Right atrium auricular region (tissue), 2 donors: Measurements from ENCODE around the gene ITGB5. TPM values are rescaled to one million over a fixed set of nuclear protein-coding genes. Genes with fewer than 3 reads are reported as not detected.
"Not testable (repeated sequence)": the region's sequence is repeated elsewhere in the genome, so short reads cannot be mapped to it uniquely, and the experiment has no call there.

ENCODE experiments used
- DNase-seq: peaks from one replicate; pipeline ENCODE4 v3.0.0-alpha.2; 2019; ENCODE audit warnings: low spot score
- H3K27ac ChIP-seq, 2 donors: fragments of 200-600 bp; sonication (generic); 1 replicate in 1 of 2; 2 replicates in 1 of 2; pipeline ENCODE4 v1.5.1; 2016 to 2019
- H3K27me3 ChIP-seq, 2 donors: fragments of 200-600 bp; sonication (generic); one replicate each; pipeline versions ENCODE4 v1.5.1 to v1.6.0; 2017 to 2019
- H3K36me3 ChIP-seq: fragments of 200-600 bp; sonication (generic); one replicate; pipeline ENCODE4 v1.5.1; 2016
- H3K4me1 ChIP-seq, 2 donors: fragments of 200-600 bp; sonication (generic); one replicate each; pipeline versions ENCODE4 v1.5.1 to v1.6.0; 2017 to 2019
- H3K4me3 ChIP-seq, 2 donors: fragments of 200-600 bp; sonication (generic); 1 replicate in 1 of 2; 2 replicates in 1 of 2; pipeline ENCODE4 v1.5.1; 2017 to 2019; ENCODE audit warnings: mild to moderate bottlenecking in 1 of 2, moderate library complexity in 1 of 2
- H3K9me3 ChIP-seq, 2 donors: fragments of 200-600 bp; sonication (generic); one replicate each; pipeline ENCODE4 v1.5.1; 2019
- CTCF ChIP-seq, 2 donors: fragments of 200-600 bp; sonication (generic); IDR thresholded peaks; one replicate each; pipeline ENCODE4 v1.5.1; 2019; ENCODE audit warnings: antibody characterized with exemption in 2 of 2
- total RNA-seq, 2 donors: library from RNA; depleted of rRNA; stranded (reverse); fragments of >200 nt; gene quantifications; one replicate each; pipeline ENCODE4 v1.1.0, GENCODE V29; 2016

ITGB5 gene
- total RNA-seq, 2 donors from 2014 or later, result 84.0 to 182 TPM

GRCh38 chr3:124751501-124751900 lies 135.7 kb downstream of the ITGB5 start:
- DNase-seq, result no peak
- Histone ChIP-seq H3K36me3 (no peaks in the 10 kb centered on the region), H3K27me3 (no peaks in the 10 kb centered on the region), H3K4me1 (no peaks in the 10 kb centered on the region), H3K9me3 (no peaks in the 10 kb centered on the region), H3K4me3 (no peak overlapping the region), H3K27ac (no peak overlapping the region)
- no peak for TF ChIP-seq CTCF (IDR thresholded peaks at IDR 0.05)

GRCh38 chr3:124749877-124750276 lies 137.3 kb downstream of the ITGB5 start:
- H3K4me3 ChIP-seq, H3K27me3 ChIP-seq, H3K27ac ChIP-seq, H3K4me1 ChIP-seq, H3K9me3 ChIP-seq, DNase-seq: not testable (repeated sequence)
- peaks cover 15% of the 10 kb centered on the region for H3K36me3 ChIP-seq

GRCh38 chr3:124748560-124749198 lies 138.5 kb downstream of the ITGB5 start:
- Histone ChIP-seq H3K4me1 (no peaks in the 10 kb centered on the region), H3K36me3 (peaks cover 27% of the 10 kb centered on the region), H3K27me3 (no peaks in the 10 kb centered on the region), H3K4me3 (no peak overlapping the region), H3K9me3 (no peaks in the 10 kb centered on the region), H3K27ac (no peak overlapping the region)
- no peak for TF ChIP-seq CTCF (IDR thresholded peaks at IDR 0.05)
- no peak for DNase-seq

- Histone ChIP-seq H3K36me3 (peaks cover 34% of the 10 kb centered on the region), H3K4me3 (no peak overlapping the region), H3K27ac (no peak overlapping the region), H3K9me3 (no peaks in the 10 kb centered on the region), H3K27me3 (no peaks in the 10 kb centered on the region), H3K4me1 (no peaks in the 10 kb centered on the region)
- DNase-seq, result no peak
- TF ChIP-seq CTCF (IDR thresholded peaks at IDR 0.05), result no peak
Observed at GRCh38 chr3:124747111-124747981, 139.8 kb downstream of the ITGB5 start.

- H3K36me3 ChIP-seq, result peaks cover 45% of the 10 kb centered on the region
Observed at GRCh38 chr3:124745756-124746155, 141.4 kb downstream of the ITGB5 start.

More at GRCh38 chr3:124745756-124746155, 141.4 kb downstream of the ITGB5 start:
- no peaks in the 10 kb centered on the region for H3K27me3 ChIP-seq
- no peak for DNase-seq
- TF ChIP-seq CTCF (IDR thresholded peaks at IDR 0.05), result no peak
- H3K4me3 ChIP-seq, result no peak overlapping the region
- no peaks in the 10 kb centered on the region for H3K9me3 ChIP-seq
- H3K4me1 ChIP-seq, result no peaks in the 10 kb centered on the region
- H3K27ac ChIP-seq, result no peak overlapping the region
